Neural progenitor cell (in vitro differentiated cells): ENCODE data around the gene ACVR1.

Source experiments
- CTCF ChIP-seq: fragments of 200-600 bp; sonication (generic); IDR thresholded peaks from 2 replicates; pipeline ENCODE4 v1.5.1; 2017; ENCODE audit warnings: antibody characterized with exemption, mild to moderate bottlenecking
- EZH2 ChIP-seq: fragments of 200-600 bp; sonication (generic); IDR thresholded peaks from 2 replicates; pipeline ENCODE4 v1.6.1; 2017; ENCODE audit warnings: antibody characterized with exemption, mild to moderate bottlenecking, moderate library complexity

- TF ChIP-seq CTCF (no peak), EZH2 (no peak)
Observed at GRCh38 chr2:157898591-157898996, 22.5 kb upstream of the ACVR1 start.
